ENCODE measurements around the gene MLEC.

MLEC gene

DNA sequence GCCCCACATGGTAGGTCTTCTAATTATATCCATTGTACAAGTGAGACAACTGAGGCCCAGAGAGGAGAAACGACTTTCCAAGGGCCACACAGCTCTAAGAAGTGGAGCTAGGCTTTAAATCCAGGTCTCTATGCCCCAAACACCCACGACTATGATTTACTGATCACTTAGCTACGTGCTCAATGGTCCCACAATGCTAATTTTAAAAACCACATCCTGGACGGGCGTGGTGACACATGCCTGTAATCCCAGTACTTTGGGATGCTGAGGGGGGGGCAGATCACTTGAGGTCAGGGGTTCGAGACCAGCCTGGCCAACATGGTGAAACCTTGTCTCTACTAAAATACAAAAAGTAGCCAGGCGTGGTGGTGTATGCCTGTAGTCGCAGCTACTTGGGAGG, 8.4 kb upstream of the MLEC start:
- H3K9ac ChIP-seq (ENCODE audit: low read depth, low read length), result no peak overlapping the region
- no peak overlapping the region for H3K4me3 ChIP-seq (ENCODE audit: low read depth in 1 of 2, low read length in 2 of 2)
- H3K9me3 ChIP-seq (ENCODE audit: insufficient read depth, low read length, severe bottlenecking), result no peaks in the 10 kb centered on the region
- H3K27ac ChIP-seq (ENCODE audit: low read length), result no peak overlapping the region
- H3K79me2 ChIP-seq (ENCODE audit: insufficient read depth, low read length), result no peaks in the 10 kb centered on the region
- no peaks in the 10 kb centered on the region for H3K4me1 ChIP-seq (ENCODE audit: insufficient read depth, low read length)
- H3K36me3 ChIP-seq (ENCODE audit: insufficient read depth, low read length), result no peaks in the 10 kb centered on the region
- DNase-seq (no peak), ATAC-seq (ENCODE audit: insufficient read depth, low read depth) (no peak)
- H3K27me3 ChIP-seq (ENCODE audit: insufficient read depth, low read length, poor library complexity), result no peaks in the 10 kb centered on the region
- TF ChIP-seq, protein P1, sequence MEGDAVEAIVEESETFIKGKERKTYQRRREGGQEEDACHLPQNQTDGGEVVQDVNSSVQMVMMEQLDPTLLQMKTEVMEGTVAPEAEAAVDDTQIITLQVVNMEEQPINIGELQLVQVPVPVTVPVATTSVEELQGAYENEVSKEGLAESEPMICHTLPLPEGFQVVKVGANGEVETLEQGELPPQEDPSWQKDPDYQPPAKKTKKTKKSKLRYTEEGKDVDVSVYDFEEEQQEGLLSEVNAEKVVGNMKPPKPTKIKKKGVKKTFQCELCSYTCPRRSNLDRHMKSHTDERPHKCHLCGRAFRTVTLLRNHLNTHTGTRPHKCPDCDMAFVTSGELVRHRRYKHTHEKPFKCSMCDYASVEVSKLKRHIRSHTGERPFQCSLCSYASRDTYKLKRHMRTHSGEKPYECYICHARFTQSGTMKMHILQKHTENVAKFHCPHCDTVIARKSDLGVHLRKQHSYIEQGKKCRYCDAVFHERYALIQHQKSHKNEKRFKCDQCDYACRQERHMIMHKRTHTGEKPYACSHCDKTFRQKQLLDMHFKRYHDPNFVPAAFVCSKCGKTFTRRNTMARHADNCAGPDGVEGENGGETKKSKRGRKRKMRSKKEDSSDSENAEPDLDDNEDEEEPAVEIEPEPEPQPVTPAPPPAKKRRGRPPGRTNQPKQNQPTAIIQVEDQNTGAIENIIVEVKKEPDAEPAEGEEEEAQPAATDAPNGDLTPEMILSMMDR (IDR thresholded peaks at IDR 0.05; ENCODE audit: borderline replicate concordance, extremely low read depth, low read length, poor library complexity, severe bottlenecking), result no peak
- no peak for TF ChIP-seq EZH2 (IDR thresholded peaks at IDR 0.05; ENCODE audit: borderline replicate concordance, low read depth, low read length, severe bottlenecking)
- H3K4me2 ChIP-seq (ENCODE audit: insufficient read depth, low read length), result no peak overlapping the region
- no peaks in the 10 kb centered on the region for H4K20me1 ChIP-seq (ENCODE audit: insufficient read depth, low read length)
- H2AFZ ChIP-seq (ENCODE audit: low read depth, low read length), result no peak overlapping the region

DNA sequence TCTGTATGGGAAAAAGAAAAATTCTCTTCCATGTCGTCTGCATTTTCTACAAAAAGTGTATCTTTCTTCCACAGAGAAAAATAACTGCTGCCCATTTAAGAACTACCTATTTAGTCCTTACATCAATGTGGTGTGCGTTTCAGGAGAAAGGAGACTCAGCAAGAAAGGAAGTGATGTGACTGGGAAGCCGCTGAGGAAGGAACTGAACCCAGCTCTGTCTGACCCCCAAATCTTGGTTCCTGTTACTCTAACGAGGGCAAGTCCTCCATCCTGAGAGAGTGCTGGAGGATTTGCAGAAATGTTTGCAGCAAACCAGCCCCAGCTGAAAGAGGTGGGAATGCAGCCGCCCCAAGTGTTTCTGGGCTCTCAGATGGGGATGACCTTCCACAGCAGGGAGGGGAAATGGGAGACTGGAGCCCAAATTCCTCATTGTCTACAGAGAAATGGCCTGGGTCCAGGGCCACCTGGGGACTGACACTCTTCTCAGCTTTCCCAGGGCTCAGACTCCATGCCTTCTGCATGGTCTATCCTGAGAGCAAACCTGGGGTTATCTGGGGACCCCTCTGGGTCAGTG, 6.7 kb upstream of the MLEC start:
- no peak for ATAC-seq (ENCODE audit: insufficient read depth, low read depth)
- Histone ChIP-seq H2AFZ (ENCODE audit: low read depth, low read length) (no peak overlapping the region), H4K20me1 (ENCODE audit: insufficient read depth, low read length) (no peaks in the 10 kb centered on the region), H3K4me1 (ENCODE audit: insufficient read depth, low read length) (no peaks in the 10 kb centered on the region), H3K27me3 (ENCODE audit: insufficient read depth, low read length, poor library complexity) (no peaks in the 10 kb centered on the region), H3K27ac (ENCODE audit: low read length) (no peak overlapping the region), H3K4me2 (ENCODE audit: insufficient read depth, low read length) (no peak overlapping the region), H3K9ac (ENCODE audit: low read depth, low read length) (no peak overlapping the region), H3K79me2 (ENCODE audit: insufficient read depth, low read length) (no peaks in the 10 kb centered on the region), H3K9me3 (ENCODE audit: insufficient read depth, low read length, severe bottlenecking) (no peaks in the 10 kb centered on the region), H3K4me3 (ENCODE audit: low read depth in 1 of 2, low read length in 2 of 2) (no peak overlapping the region), H3K36me3 (ENCODE audit: insufficient read depth, low read length) (no peaks in the 10 kb centered on the region)
- TF ChIP-seq, protein P1 (IDR thresholded peaks at IDR 0.05; ENCODE audit: borderline replicate concordance, extremely low read depth, low read length, poor library complexity, severe bottlenecking), result no peak
- TF ChIP-seq EZH2 (IDR thresholded peaks at IDR 0.05; ENCODE audit: borderline replicate concordance, low read depth, low read length, severe bottlenecking), result no peak
- DNase-seq, result no peak

DNA sequence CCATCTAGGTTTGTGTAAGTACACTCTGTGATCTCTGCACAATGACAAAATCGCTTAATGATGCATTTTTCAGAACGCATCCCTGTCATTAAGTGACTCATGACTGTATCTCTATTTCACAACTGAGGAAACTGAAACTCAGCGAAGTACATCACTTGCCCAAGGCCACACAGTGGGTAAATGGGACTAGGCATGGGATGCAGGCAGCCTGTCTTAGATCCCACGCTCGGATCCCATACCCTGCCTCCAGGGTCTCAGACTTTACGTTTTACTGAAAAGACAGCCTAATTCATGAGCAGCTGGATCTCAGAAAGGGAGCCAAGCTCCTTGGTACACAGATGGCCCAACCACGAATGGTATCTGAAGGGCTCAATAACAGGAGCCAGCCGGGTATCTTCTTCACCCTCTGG, 2.4 kb upstream of the MLEC start:
- Histone ChIP-seq H3K9ac (ENCODE audit: low read depth, low read length) (no peak overlapping the region), H2AFZ (ENCODE audit: low read depth, low read length) (no peak overlapping the region), H4K20me1 (ENCODE audit: insufficient read depth, low read length) (peaks cover 21% of the 10 kb centered on the region; the same call in 1 of the 2 replicates), H3K27ac (ENCODE audit: low read length) (no peak overlapping the region), H3K4me1 (ENCODE audit: insufficient read depth, low read length) (peaks cover 27% of the 10 kb centered on the region), H3K9me3 (ENCODE audit: insufficient read depth, low read length, severe bottlenecking) (no peaks in the 10 kb centered on the region), H3K36me3 (ENCODE audit: insufficient read depth, low read length) (peaks cover 5% of the 10 kb centered on the region; the same call in 1 of the 2 replicates), H3K79me2 (ENCODE audit: insufficient read depth, low read length) (peaks cover 26% of the 10 kb centered on the region), H3K4me3 (ENCODE audit: low read depth in 1 of 2, low read length in 2 of 2) (no peak overlapping the region), H3K4me2 (ENCODE audit: insufficient read depth, low read length) (no peak overlapping the region), H3K27me3 (ENCODE audit: insufficient read depth, low read length, poor library complexity) (no peaks in the 10 kb centered on the region)
- DNase-seq (no peak), ATAC-seq (ENCODE audit: insufficient read depth, low read depth) (no peak)
- no peak for TF ChIP-seq EZH2 (IDR thresholded peaks at IDR 0.05; ENCODE audit: borderline replicate concordance, low read depth, low read length, severe bottlenecking)
- TF ChIP-seq, protein P1 (IDR thresholded peaks at IDR 0.05; ENCODE audit: borderline replicate concordance, extremely low read depth, low read length, poor library complexity, severe bottlenecking), result no peak
